Osteoblast (primary cell): ENCODE results near the gene ADAMTS17. TPM values are rescaled to one million over a fixed set of nuclear protein-coding genes. Genes with fewer than 3 reads are reported as not detected.

Source experiments
- DNase-seq: peaks from one replicate; pipeline ENCODE4 v3.0.0; 2011; ENCODE audit warnings: low spot score, mixed read lengths; ENCODE audit not compliant: insufficient read length; ENCODE audit errors: missing footprints
- H2AFZ ChIP-seq: 2 replicates; pipeline ENCODE4 v1.6.0; 2011; ENCODE audit warnings: mild to moderate bottlenecking, low read length
- H3K27ac ChIP-seq: 2 replicates; pipeline ENCODE4 v1.5.1; 2011; ENCODE audit warnings: mild to moderate bottlenecking, low read depth, low read length, moderate library complexity
- H3K27me3 ChIP-seq: 2 replicates; pipeline ENCODE4 v1.6.0; 2012; ENCODE audit warnings: mild to moderate bottlenecking, control low read depth, inconsistent platforms, low read length, moderate library complexity; ENCODE audit not compliant: insufficient read depth
- H3K36me3 ChIP-seq: 2 replicates; pipeline ENCODE4 v1.5.1; 2011; ENCODE audit warnings: mild to moderate bottlenecking, low read length, control low read depth, moderate library complexity; ENCODE audit not compliant: insufficient read depth
- H3K4me1 ChIP-seq: 2 replicates; pipeline ENCODE4 v1.5.1; 2011; ENCODE audit warnings: mild to moderate bottlenecking, low read length, control low read depth, moderate library complexity; ENCODE audit not compliant: insufficient read depth
- H3K4me2 ChIP-seq: 2 replicates; pipeline ENCODE4 v1.6.0; 2011; ENCODE audit warnings: mild to moderate bottlenecking, low read length; ENCODE audit not compliant: insufficient read depth
- H3K4me3 ChIP-seq: fragments of 200-600 bp; sonication (generic); 3 replicates; pipeline ENCODE4 v1.5.1; 2012; ENCODE audit warnings: mild to moderate bottlenecking, low read length, inconsistent platforms; ENCODE audit not compliant: insufficient read depth
- H3K79me2 ChIP-seq: 2 replicates; pipeline ENCODE4 v1.6.0; 2012; ENCODE audit warnings: mild to moderate bottlenecking, low read length, control low read depth, inconsistent platforms; ENCODE audit not compliant: insufficient read depth
- H3K9me3 ChIP-seq: 2 replicates; pipeline ENCODE4 v1.5.1; 2011; ENCODE audit warnings: low read depth, low read length, control low read depth
- H4K20me1 ChIP-seq: 2 replicates; pipeline ENCODE4 v1.6.0; 2012; ENCODE audit warnings: mild to moderate bottlenecking, low read length, control low read depth; ENCODE audit not compliant: insufficient read depth
- total RNA-seq: library from RNA; depleted of rRNA; stranded (reverse); fragments of >200 nt; gene quantifications from 2 replicates; pipeline ENCODE4 v1.2.3, GENCODE V29; 2012
- TF ChIP-seq, protein P1 (sequence below): IDR thresholded peaks from 2 replicates; pipeline ENCODE4 v1.5.1; 2011; ENCODE audit warnings: mild to moderate bottlenecking, low read depth, low read length, moderate library complexity; ENCODE audit errors: extremely low read depth

ADAMTS17 gene
- total RNA-seq, 1 donor, result under 0.01 TPM

DNA sequence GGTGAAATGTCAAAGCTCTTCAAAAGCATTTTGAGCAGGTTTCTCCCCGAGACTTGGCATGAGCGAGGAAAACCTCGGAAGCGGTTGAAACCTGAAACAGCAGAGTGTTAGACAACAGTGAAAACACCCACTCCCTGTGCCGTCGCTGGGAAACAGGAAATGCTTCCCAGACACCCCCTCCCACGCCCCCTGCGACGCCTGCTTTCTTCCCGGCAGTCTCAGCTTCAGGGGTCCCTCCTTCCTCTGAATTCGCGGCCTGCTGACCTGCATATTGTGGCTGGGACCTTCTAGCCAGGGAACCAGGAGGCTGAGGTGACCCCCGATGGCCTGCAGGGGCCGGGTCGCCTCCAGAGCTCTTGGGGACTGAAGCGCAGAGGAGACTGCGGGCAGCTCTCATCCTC, 357.9 kb downstream of the ADAMTS17 start:
- H3K79me2 ChIP-seq, result no peaks in the 10 kb centered on the region
- H3K36me3 ChIP-seq, result no peaks in the 10 kb centered on the region
- TF ChIP-seq, protein P1, sequence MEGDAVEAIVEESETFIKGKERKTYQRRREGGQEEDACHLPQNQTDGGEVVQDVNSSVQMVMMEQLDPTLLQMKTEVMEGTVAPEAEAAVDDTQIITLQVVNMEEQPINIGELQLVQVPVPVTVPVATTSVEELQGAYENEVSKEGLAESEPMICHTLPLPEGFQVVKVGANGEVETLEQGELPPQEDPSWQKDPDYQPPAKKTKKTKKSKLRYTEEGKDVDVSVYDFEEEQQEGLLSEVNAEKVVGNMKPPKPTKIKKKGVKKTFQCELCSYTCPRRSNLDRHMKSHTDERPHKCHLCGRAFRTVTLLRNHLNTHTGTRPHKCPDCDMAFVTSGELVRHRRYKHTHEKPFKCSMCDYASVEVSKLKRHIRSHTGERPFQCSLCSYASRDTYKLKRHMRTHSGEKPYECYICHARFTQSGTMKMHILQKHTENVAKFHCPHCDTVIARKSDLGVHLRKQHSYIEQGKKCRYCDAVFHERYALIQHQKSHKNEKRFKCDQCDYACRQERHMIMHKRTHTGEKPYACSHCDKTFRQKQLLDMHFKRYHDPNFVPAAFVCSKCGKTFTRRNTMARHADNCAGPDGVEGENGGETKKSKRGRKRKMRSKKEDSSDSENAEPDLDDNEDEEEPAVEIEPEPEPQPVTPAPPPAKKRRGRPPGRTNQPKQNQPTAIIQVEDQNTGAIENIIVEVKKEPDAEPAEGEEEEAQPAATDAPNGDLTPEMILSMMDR, result no peak
- no peaks in the 10 kb centered on the region for H3K9me3 ChIP-seq
- peak overlapping the region; percentile 0 for H2AFZ ChIP-seq
- H3K4me2 ChIP-seq, result no peak overlapping the region
- H4K20me1 ChIP-seq, result no peaks in the 10 kb centered on the region
- DNase-seq, result peak; percentile 58
- H3K4me1 ChIP-seq, result no peaks in the 10 kb centered on the region
- no peak overlapping the region for H3K27ac ChIP-seq
- no peaks in the 10 kb centered on the region for H3K27me3 ChIP-seq
- H3K4me3 ChIP-seq, result no peak overlapping the region

GRCh38 chr15:99983171-99983885, 358.4 kb downstream of the ADAMTS17 start:
- H3K36me3 ChIP-seq, result no peaks in the 10 kb centered on the region
- H3K9me3 ChIP-seq, result no peaks in the 10 kb centered on the region
- H3K27ac ChIP-seq, result no peak overlapping the region
- no peaks in the 10 kb centered on the region for H3K27me3 ChIP-seq
- no peak overlapping the region for H3K4me3 ChIP-seq
- H3K79me2 ChIP-seq, result no peaks in the 10 kb centered on the region
- DNase-seq, result peak; percentile 79
- H3K4me2 ChIP-seq, result no peak overlapping the region
- TF ChIP-seq, protein P1, result no peak
- no peaks in the 10 kb centered on the region for H4K20me1 ChIP-seq
- peak overlapping the region; percentile 0 for H2AFZ ChIP-seq
- no peaks in the 10 kb centered on the region for H3K4me1 ChIP-seq

DNA sequence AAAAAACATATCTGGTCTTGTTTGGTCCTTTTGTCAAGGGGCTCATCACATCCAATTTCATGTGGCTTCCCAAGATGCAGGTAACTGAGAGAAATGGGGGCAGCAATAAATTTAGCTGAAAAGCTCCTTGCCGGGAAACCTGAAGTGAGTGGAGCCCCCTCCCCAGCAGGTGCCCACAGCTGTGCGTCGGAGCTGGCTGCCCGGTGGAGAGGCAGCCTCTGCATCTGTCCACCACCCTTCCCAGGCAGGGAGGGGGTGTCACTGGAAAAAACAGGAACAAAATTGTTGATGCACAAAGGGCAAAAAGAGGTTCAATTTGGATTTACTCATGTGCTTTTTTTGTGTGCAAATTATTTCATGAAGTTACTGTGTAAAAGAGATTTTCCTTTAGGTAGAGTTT, 359.1 kb downstream of the ADAMTS17 start:
- Histone ChIP-seq H2AFZ (no peak overlapping the region), H4K20me1 (no peaks in the 10 kb centered on the region), H3K4me2 (no peak overlapping the region), H3K36me3 (no peaks in the 10 kb centered on the region), H3K9me3 (no peaks in the 10 kb centered on the region), H3K27ac (no peak overlapping the region), H3K4me1 (no peaks in the 10 kb centered on the region), H3K27me3 (no peaks in the 10 kb centered on the region), H3K79me2 (no peaks in the 10 kb centered on the region), H3K4me3 (no peak overlapping the region)
- peak; percentile 73 for DNase-seq
- TF ChIP-seq, protein P1, result no peak

GRCh38 chr15:99981839-99982658, 359.7 kb downstream of the ADAMTS17 start:
- Histone ChIP-seq H3K27ac (no peak overlapping the region), H3K4me1 (no peaks in the 10 kb centered on the region), H3K27me3 (no peaks in the 10 kb centered on the region), H3K9me3 (no peaks in the 10 kb centered on the region), H2AFZ (no peak overlapping the region), H3K79me2 (no peaks in the 10 kb centered on the region), H3K4me3 (no peak overlapping the region), H3K36me3 (no peaks in the 10 kb centered on the region), H3K4me2 (no peak overlapping the region), H4K20me1 (no peaks in the 10 kb centered on the region)
- DNase-seq, result peak; percentile 26
- TF ChIP-seq, protein P1, result no peak
